H9 (cell line): ENCODE measurements around the gene SPIRE2. TPM values are rescaled to one million over a fixed set of nuclear protein-coding genes. Genes with fewer than 3 reads are reported as not detected.

ENCODE experiments used
- DNase-seq: peaks from one replicate; pipeline ENCODE4 v3.0.0-alpha.2; 2017
- H2AFZ ChIP-seq: one replicate; pipeline ENCODE4 v1.6.1; 2013; ENCODE audit warnings: mild to moderate bottlenecking, low read length, control low read depth, moderate library complexity
- H2AK5ac ChIP-seq: 2 replicates; pipeline ENCODE4 v1.6.1; 2013; ENCODE audit warnings: low read length, control low read depth, mixed read lengths; ENCODE audit not compliant: insufficient read length
- H2BK120ac ChIP-seq: one replicate; pipeline ENCODE4 v1.6.1; 2013; ENCODE audit warnings: low read depth, mild to moderate bottlenecking, low read length, control low read depth, inconsistent platforms; ENCODE audit not compliant: poor library complexity, severe bottlenecking
- H2BK12ac ChIP-seq: 2 replicates; pipeline ENCODE4 v1.6.1; 2013; ENCODE audit warnings: low read length, control low read depth, mixed read lengths, low read depth; ENCODE audit not compliant: insufficient read length
- H2BK15ac ChIP-seq: 2 replicates; pipeline ENCODE4 v1.6.1; 2013; ENCODE audit warnings: low read depth, low read length, control low read depth
- H2BK20ac ChIP-seq: one replicate; pipeline ENCODE4 v1.6.1; 2013; ENCODE audit warnings: low read depth, mild to moderate bottlenecking, low read length, control low read depth, inconsistent platforms; ENCODE audit not compliant: poor library complexity, severe bottlenecking
- H2BK5ac ChIP-seq: 2 replicates; pipeline ENCODE4 v1.6.1; 2013; ENCODE audit warnings: low read length, control low read depth, mixed read lengths; ENCODE audit not compliant: insufficient read length
- H3K14ac ChIP-seq: 2 replicates; pipeline ENCODE4 v1.6.1; 2013; ENCODE audit warnings: low read length, control low read depth; ENCODE audit not compliant: insufficient read depth
- H3K18ac ChIP-seq: 2 replicates; pipeline ENCODE4 v1.6.1; 2013; ENCODE audit warnings: low read depth, mild to moderate bottlenecking, mixed read lengths, low read length, control low read depth; ENCODE audit not compliant: insufficient read length
- H3K23ac ChIP-seq: 2 replicates; pipeline ENCODE4 v1.6.1; 2013; ENCODE audit warnings: low read length, control low read depth, mixed read lengths, low read depth; ENCODE audit not compliant: insufficient read length
- H3K23me2 ChIP-seq: 2 replicates; pipeline ENCODE4 v1.6.1; 2013; ENCODE audit warnings: low read depth, mild to moderate bottlenecking, mixed read lengths, low read length, control low read depth; ENCODE audit not compliant: insufficient read length, poor library complexity, severe bottlenecking
- H3K27ac ChIP-seq: 2 replicates; pipeline ENCODE4 v1.5.1; 2013; ENCODE audit warnings: low read length, control low read depth, mixed read lengths, low read depth; ENCODE audit not compliant: insufficient read length
- H3K27me3 ChIP-seq: 2 replicates; pipeline ENCODE4 v1.6.1; 2013; ENCODE audit warnings: low read length, control low read depth, inconsistent platforms; ENCODE audit not compliant: insufficient read depth
- H3K4ac ChIP-seq: 2 replicates; pipeline ENCODE4 v1.6.1; 2013; ENCODE audit warnings: low read depth, mild to moderate bottlenecking, control low read depth, inconsistent platforms, low read length, moderate library complexity
- H3K4me1 ChIP-seq: 2 replicates; pipeline ENCODE4 v1.6.1; 2013; ENCODE audit warnings: low read length, control low read depth, inconsistent platforms; ENCODE audit not compliant: insufficient read depth
- H3K4me2 ChIP-seq: 2 replicates; pipeline ENCODE4 v1.6.1; 2013; ENCODE audit warnings: low read length, control low read depth, mixed read lengths; ENCODE audit not compliant: insufficient read length, insufficient read depth
- H3K56ac ChIP-seq: 2 replicates; pipeline ENCODE4 v1.6.1; 2013; ENCODE audit warnings: low read depth, mild to moderate bottlenecking, mixed read lengths, low read length, control low read depth; ENCODE audit not compliant: insufficient read length
- H3K79me1 ChIP-seq: 2 replicates; pipeline ENCODE4 v1.6.1; 2013; ENCODE audit warnings: low read depth, mild to moderate bottlenecking, moderate library complexity, low read length, control low read depth, inconsistent platforms; ENCODE audit not compliant: insufficient read depth, poor library complexity, severe bottlenecking
- H3K79me2 ChIP-seq: 2 replicates; pipeline ENCODE4 v1.6.1; 2013; ENCODE audit warnings: low read length, control low read depth, inconsistent platforms; ENCODE audit not compliant: insufficient read depth
- H3K9ac ChIP-seq: 2 replicates; pipeline ENCODE4 v1.6.1; 2013; ENCODE audit warnings: low read length, control low read depth, mixed read lengths; ENCODE audit not compliant: insufficient read length; ENCODE audit errors: extremely low read depth
- H3K9me3 ChIP-seq: one replicate; pipeline ENCODE4 v1.6.1; 2013; ENCODE audit warnings: low read depth, low read length, inconsistent platforms; ENCODE audit not compliant: control insufficient read depth
- H3T11ph ChIP-seq: one replicate; pipeline ENCODE4 v1.6.1; 2013; ENCODE audit warnings: mild to moderate bottlenecking, low read length, control low read depth, inconsistent platforms
- H4K20me1 ChIP-seq: one replicate; pipeline ENCODE4 v1.6.1; 2013; ENCODE audit not compliant: control insufficient read depth, insufficient read length, insufficient read depth
- H4K5ac ChIP-seq: 2 replicates; pipeline ENCODE4 v1.6.1; 2013; ENCODE audit warnings: low read depth, mild to moderate bottlenecking, mixed read lengths, low read length, control low read depth; ENCODE audit not compliant: insufficient read length
- H4K8ac ChIP-seq: replicated peaks from 2 replicates; pipeline ENCODE4 v1.6.1; 2013; ENCODE audit warnings: low read length, control low read depth, mixed read lengths, low read depth; ENCODE audit not compliant: insufficient read length
- H4K91ac ChIP-seq: 2 replicates; pipeline ENCODE4 v1.6.1; 2013; ENCODE audit warnings: low read depth, mild to moderate bottlenecking, moderate library complexity, mixed read lengths, low read length, control low read depth; ENCODE audit not compliant: insufficient read length
- H3K27ac Mint-ChIP-seq, 3 experiments: 2 replicates in 2 of 3; 3 replicates in 1 of 3; pipeline ENCODE4 v1.8.0; 2020 to 2021; ENCODE audit warnings: mixed read lengths in 3 of 3, mild to moderate bottlenecking in 1 of 3, moderate library complexity in 1 of 3
- H3K27me3 Mint-ChIP-seq: 2 replicates; pipeline ENCODE4 v1.8.0; 2021; ENCODE audit warnings: low read depth, mild to moderate bottlenecking, moderate library complexity, mixed read lengths
- H3K36me3 Mint-ChIP-seq, 3 experiments: 2 replicates in 2 of 3; 3 replicates in 1 of 3; pipeline ENCODE4 v1.8.0; 2020 to 2021; ENCODE audit warnings: low read depth in 3 of 3, mixed read lengths in 3 of 3; ENCODE audit not compliant: insufficient read depth in 1 of 3
- H3K4me1 Mint-ChIP-seq, 2 experiments: 2 replicates each; pipeline ENCODE4 v1.8.0; 2020; ENCODE audit warnings: mixed read lengths in 2 of 2
- H3K4me3 Mint-ChIP-seq, 2 experiments: 2 replicates in 1 of 2; 3 replicates in 1 of 2; pipeline ENCODE4 v1.8.0; 2020 to 2021; ENCODE audit warnings: mild to moderate bottlenecking in 2 of 2, mixed read lengths in 2 of 2, moderate library complexity in 1 of 2
- H3K9me3 Mint-ChIP-seq, 2 experiments: 2 replicates in 1 of 2; 3 replicates in 1 of 2; pipeline ENCODE4 v1.8.0; 2020; ENCODE audit warnings: mild to moderate bottlenecking in 2 of 2, mixed read lengths in 2 of 2, moderate library complexity in 1 of 2
- WGBS: extraction: QIAGEN DNeasy Blood & Tissue Kit; methylation state at CpG from one replicate; pipeline ENCODE4 v1.1.7; 2013; ENCODE audit warnings: missing lambda C conversion rate, low lambda C conversion rate, mixed read lengths; ENCODE audit not compliant: insufficient read length; ENCODE audit errors: extremely low coverage; 5-methylcytosine and 5-hydroxymethylcytosine counted together
- total RNA-seq: library from RNA; stranded (reverse); gene quantifications from 2 replicates; pipeline ENCODE4 v1.2.1, GENCODE V29; 2021
- TF ChIP-seq, protein P1 (sequence below): fragments of 200-600 bp; sonication (generic); conservative IDR thresholded peaks from 3 replicates; pipeline ENCODE4 v1.8.0; 2021; ENCODE audit warnings: antibody characterized with exemption, mild to moderate bottlenecking

SPIRE2 gene
- total RNA-seq, 1 experiment from 2014 or later: 6.9 TPM

DNA sequence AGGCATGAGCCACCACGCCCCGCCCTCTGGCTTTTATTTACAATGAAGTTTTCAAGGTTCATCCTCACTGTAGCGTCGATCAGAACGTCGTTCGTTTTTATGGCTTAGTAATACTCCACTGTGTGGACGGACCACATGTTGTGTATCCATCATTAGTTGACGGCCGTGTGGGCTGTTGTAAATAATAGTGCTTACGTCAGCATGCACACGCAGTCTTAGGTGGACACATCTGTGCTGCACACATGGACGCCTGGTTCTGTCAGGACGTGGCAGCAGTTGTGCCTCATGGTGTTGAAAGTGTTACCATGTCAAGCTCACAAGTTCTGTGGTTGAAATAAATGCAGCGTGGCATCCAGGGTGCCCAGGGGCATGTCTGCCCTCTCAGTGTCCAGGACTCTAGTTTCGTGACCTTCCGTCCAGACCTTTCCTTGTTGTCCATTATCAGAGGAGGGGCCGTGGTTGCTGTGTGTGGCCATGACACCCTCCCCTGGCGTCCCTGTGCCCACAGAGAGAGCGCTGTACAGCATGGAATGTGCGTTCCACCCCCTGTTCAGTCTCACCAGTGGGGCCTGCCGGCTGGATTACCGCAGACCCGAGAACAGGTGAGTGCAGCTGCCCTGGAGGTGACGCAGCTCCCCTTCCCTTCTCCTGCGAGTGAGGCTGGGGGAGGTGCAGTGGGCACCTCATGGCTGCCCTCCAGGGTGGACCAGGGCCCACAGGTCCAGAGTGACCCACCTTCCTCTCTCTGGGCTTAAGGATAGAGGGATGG, 67.4 kb downstream of the SPIRE2 start:
- Mint-ChIP-seq H3K9me3 (no peaks in the 10 kb centered on the region), H3K4me1 (no peaks in the 10 kb centered on the region)
- WGBS: no CpG with 5 or more reads among the region's 26 CpGs

More for the DNA sequence above, 67.4 kb downstream of the SPIRE2 start:
- no peak overlapping the region for H3K18ac ChIP-seq
- H3K79me2 ChIP-seq: no peaks in the 10 kb centered on the region
- no peak for DNase-seq
- no peaks in the 10 kb centered on the region for H3K27me3 Mint-ChIP-seq
- H3K27ac ChIP-seq: no peak overlapping the region
- no peak overlapping the region for H2AK5ac ChIP-seq
- H3K36me3 Mint-ChIP-seq: peaks cover 27 to 72% (median 65%) of the 10 kb centered on the region in 3 experiments
- H2BK12ac ChIP-seq: no peak overlapping the region
- H2AFZ ChIP-seq: no peak overlapping the region
- no peak overlapping the region for H3K14ac ChIP-seq
- H3K4me2 ChIP-seq: no peak overlapping the region
- no peak overlapping the region for H4K5ac ChIP-seq
- no peaks in the 10 kb centered on the region for H3K27me3 ChIP-seq
- H2BK15ac ChIP-seq: no peak overlapping the region
- no peak overlapping the region for H4K91ac ChIP-seq
- H3T11ph ChIP-seq: no peak overlapping the region
- H3K23me2 ChIP-seq: no peaks in the 10 kb centered on the region
- H4K20me1 ChIP-seq: no peaks in the 10 kb centered on the region
- no peak overlapping the region for H2BK20ac ChIP-seq
- no peak overlapping the region for H3K23ac ChIP-seq
- H2BK120ac ChIP-seq: no peak overlapping the region
- H3K9ac ChIP-seq: no peak overlapping the region
- H4K8ac ChIP-seq: no peak overlapping the region
- no peak overlapping the region for H2BK5ac ChIP-seq
- H3K79me1 ChIP-seq: no peaks in the 10 kb centered on the region
- H3K4me1 ChIP-seq: no peaks in the 10 kb centered on the region
- H3K4ac ChIP-seq: no peak overlapping the region
- no peak overlapping the region for H3K4me3 Mint-ChIP-seq
- H3K9me3 ChIP-seq: no peaks in the 10 kb centered on the region
- TF ChIP-seq, protein P1, sequence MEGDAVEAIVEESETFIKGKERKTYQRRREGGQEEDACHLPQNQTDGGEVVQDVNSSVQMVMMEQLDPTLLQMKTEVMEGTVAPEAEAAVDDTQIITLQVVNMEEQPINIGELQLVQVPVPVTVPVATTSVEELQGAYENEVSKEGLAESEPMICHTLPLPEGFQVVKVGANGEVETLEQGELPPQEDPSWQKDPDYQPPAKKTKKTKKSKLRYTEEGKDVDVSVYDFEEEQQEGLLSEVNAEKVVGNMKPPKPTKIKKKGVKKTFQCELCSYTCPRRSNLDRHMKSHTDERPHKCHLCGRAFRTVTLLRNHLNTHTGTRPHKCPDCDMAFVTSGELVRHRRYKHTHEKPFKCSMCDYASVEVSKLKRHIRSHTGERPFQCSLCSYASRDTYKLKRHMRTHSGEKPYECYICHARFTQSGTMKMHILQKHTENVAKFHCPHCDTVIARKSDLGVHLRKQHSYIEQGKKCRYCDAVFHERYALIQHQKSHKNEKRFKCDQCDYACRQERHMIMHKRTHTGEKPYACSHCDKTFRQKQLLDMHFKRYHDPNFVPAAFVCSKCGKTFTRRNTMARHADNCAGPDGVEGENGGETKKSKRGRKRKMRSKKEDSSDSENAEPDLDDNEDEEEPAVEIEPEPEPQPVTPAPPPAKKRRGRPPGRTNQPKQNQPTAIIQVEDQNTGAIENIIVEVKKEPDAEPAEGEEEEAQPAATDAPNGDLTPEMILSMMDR: no peak
- H3K27ac Mint-ChIP-seq: no peak overlapping the region
- no peak overlapping the region for H3K56ac ChIP-seq
